ENCODE data around the gene TMEM151B.

TMEM151B gene

GRCh38 chr6:44254191-44255104, 15.8 kb upstream of the TMEM151B start:
- no peak for DNase-seq (ENCODE audit: low read depth)
- no peak overlapping the region for H3K4me3 ChIP-seq (ENCODE audit: low read depth, low read length)
- TF ChIP-seq CTCF (IDR thresholded peaks at IDR 0.05; ENCODE audit: control insufficient read depth, extremely low read depth, insufficient read depth) = no peak

GRCh38 chr6:44255105-44255808, 15.0 kb upstream of the TMEM151B start:
- H3K4me3 ChIP-seq (ENCODE audit: low read depth, low read length) = no peak overlapping the region
- DNase-seq (ENCODE audit: low read depth) = no peak
- no peak for TF ChIP-seq CTCF (IDR thresholded peaks at IDR 0.05; ENCODE audit: control insufficient read depth, extremely low read depth, insufficient read depth)

GRCh38 chr6:44255871-44256774, 14.1 kb upstream of the TMEM151B start:
- TF ChIP-seq CTCF (IDR thresholded peaks at IDR 0.05; ENCODE audit: control insufficient read depth, extremely low read depth, insufficient read depth) = no peak
- DNase-seq (ENCODE audit: low read depth) = no peak
- peak overlapping the region; percentile 83 for H3K4me3 ChIP-seq (ENCODE audit: low read depth, low read length)

- no peak for TF ChIP-seq CTCF (IDR thresholded peaks at IDR 0.05; ENCODE audit: control insufficient read depth, extremely low read depth, insufficient read depth)
- peak overlapping the region; percentile 83 for H3K4me3 ChIP-seq (ENCODE audit: low read depth, low read length)
- no peak for DNase-seq (ENCODE audit: low read depth)
Observed at GRCh38 chr6:44256775-44257024, 13.6 kb upstream of the TMEM151B start.

- peak; percentile 79 for TF ChIP-seq CTCF (IDR thresholded peaks at IDR 0.05; ENCODE audit: control insufficient read depth, extremely low read depth, insufficient read depth)
- H3K4me3 ChIP-seq (ENCODE audit: low read depth, low read length) = peak within 1 kb of the TSS; percentile 83
- no peak for DNase-seq (ENCODE audit: low read depth)
Observed at GRCh38 chr6:44257025-44257752, 13.1 kb upstream of the TMEM151B start, which contains the start of gene SLC35B2. Gene SLC35B2, minus strand, starts transcription at chr6:44257528. Its CDS starts 118 bp downstream, at chr6:44257410.

GRCh38 chr6:44257753-44258324, 12.4 kb upstream of the TMEM151B start:
- DNase-seq (ENCODE audit: low read depth) = no peak
- H3K4me3 ChIP-seq (ENCODE audit: low read depth, low read length) = peak overlapping the region; percentile 83
- TF ChIP-seq CTCF (IDR thresholded peaks at IDR 0.05; ENCODE audit: control insufficient read depth, extremely low read depth, insufficient read depth) = no peak

All from LNCaP clone FGC (cell line).